Right cardiac atrium (tissue), 5 donors: ENCODE data around the gene ANAPC16. TPM values are rescaled to one million over a fixed set of nuclear protein-coding genes. Genes with fewer than 3 reads are reported as not detected.
A peak's percentile ranks its signal among the peaks of the same experiment; 100 is the strongest.
"Not testable (repeated sequence)": the region's sequence is repeated elsewhere in the genome, so short reads cannot be mapped to it uniquely, and the experiment has no call there.

Source experiments
- ATAC-seq, 2 donors: fragments of 200-7000 bp; cut with Tn5 transposase; one replicate each; pipeline versions ENCODE4 v1.8.0 to v1.9.1; 2020; ENCODE audit warnings: moderate library complexity in 2 of 2, mild to moderate bottlenecking in 1 of 2
- DNase-seq, 3 donors: peaks; one replicate each; pipeline ENCODE4 v3.0.0-alpha.2; 2020
- H3K27ac ChIP-seq: one replicate; pipeline ENCODE4 v1.5.1; 2013; ENCODE audit warnings: mild to moderate bottlenecking, low read length, control low read depth, moderate library complexity
- H3K27me3 ChIP-seq: one replicate; pipeline ENCODE4 v1.6.1; 2013; ENCODE audit not compliant: control insufficient read depth, insufficient read depth
- H3K4me1 ChIP-seq: one replicate; pipeline ENCODE4 v1.6.1; 2013; ENCODE audit warnings: low read length; ENCODE audit not compliant: control insufficient read depth, insufficient read depth
- H3K4me3 ChIP-seq: one replicate; pipeline ENCODE4 v1.5.1; 2013; ENCODE audit warnings: low read length, control low read depth
- H3K9me3 ChIP-seq: one replicate; pipeline ENCODE4 v1.6.1; 2013; ENCODE audit warnings: low read length; ENCODE audit not compliant: control insufficient read depth
- WGBS: extraction: QIAGEN DNeasy Blood & Tissue Kit; methylation state at CpG from one replicate; pipeline ENCODE4 v1.1.7; 2013; 5-methylcytosine and 5-hydroxymethylcytosine counted together
- intact Hi-C, 4 donors: fragments of 100-400 bp; cut with DNase I; formaldehyde crosslinking; loops; one replicate each; pipeline versions ENCODE4 v1.11.0 to v1.14.0; 2022 to 2023
- polyA plus RNA-seq: library from polyadenylated mRNA; stranded (reverse); fragments of 200-250 nt; gene quantifications from one replicate; pipeline ENCODE4 v1.2.3, GENCODE V29; 2013
- total RNA-seq, 4 donors: library from RNA; stranded (reverse); fragmentation: NEBNext Ultra II Directional; extraction: Animal tissue kit (Norgen Biotek cat#: 25700); gene quantifications; one replicate each; pipeline ENCODE4 v1.2.1, GENCODE V29; 2021
- donor health status: healthy with polysubstance abuse.
- donor health status: DM: no; HTN: yes; CAD: no.
- donor health status: DM: no; HTN: no; CAD: no.
- donor health status: DM: no; HTN: yes; CAD: no; lungs with severe emphysema.
- donor health status: DM: yes; HTN: yes; CAD: no.

ANAPC16 gene
- total and polyA plus RNA-seq, 5 donors, result 190 to 287 (median 233) TPM

- no peaks in the 10 kb centered on the region for H3K27me3 ChIP-seq
- no peak overlapping the region for H3K4me3 ChIP-seq
- H3K9me3 ChIP-seq, result no peaks in the 10 kb centered on the region
- peaks cover 39% of the 10 kb centered on the region for H3K4me1 ChIP-seq
- 6% methylated on average over 4 of the region's 4 CpGs for WGBS
- DNase-seq (peak; percentile 81 to 93 (median 83)), ATAC-seq (peak; percentile 78 to 84)
- H3K27ac ChIP-seq, result peak overlapping the region; percentile 75
- intact Hi-C loops, result loop anchor here in 1 of 4 donors (10.0 kb wide), 1 partner anchor 92 kb away; no protein-coding TSS in a partner anchor
These were observed 26.9 kb downstream of the ANAPC16 start for GRCh38 chr10:72242675-72243074.

GRCh38 chr10:72243822-72244437, 28.1 kb downstream of the ANAPC16 start:
- ATAC-seq (peak; percentile 50 to 69), DNase-seq (peak; percentile 68 to 90 (median 79))
- Histone ChIP-seq H3K4me1 (peaks cover 47% of the 10 kb centered on the region), H3K9me3 (no peaks in the 10 kb centered on the region), H3K27ac (peak overlapping the region; percentile 78), H3K27me3 (no peaks in the 10 kb centered on the region), H3K4me3 (no peak overlapping the region)
- WGBS, result 46% methylated on average over 11 of the region's 11 CpGs
- intact Hi-C loops, result loop anchor here in 1 of 4 donors (10.0 kb wide), 1 partner anchor 91 kb away; no protein-coding TSS in a partner anchor

- Histone ChIP-seq H3K27ac (peak overlapping the region; percentile 93), H3K4me3 (no peak overlapping the region), H3K9me3 (no peaks in the 10 kb centered on the region), H3K27me3 (no peaks in the 10 kb centered on the region), H3K4me1 (peaks cover 49% of the 10 kb centered on the region)
- intact Hi-C loops, result loop anchor here in 1 of 4 donors (10.0 kb wide), 1 partner anchor 90 kb away; no protein-coding TSS in a partner anchor
- 50% methylated on average over 5 of the region's 5 CpGs for WGBS
- DNase-seq (no peak), ATAC-seq (no peak)
These were observed 28.8 kb downstream of the ANAPC16 start for GRCh38 chr10:72244573-72245038.

GRCh38 chr10:72245949-72246525, 30.2 kb downstream of the ANAPC16 start:
- intact Hi-C loops, result loop anchor here in 1 of 4 donors (10.0 kb wide), 1 partner anchor 89 kb away; no protein-coding TSS in a partner anchor

GRCh38 chr10:72248468-72249151, 32.8 kb downstream of the ANAPC16 start:
- H3K4me1 ChIP-seq, result peaks cover 55% of the 10 kb centered on the region
- H3K27ac ChIP-seq, result peak overlapping the region; percentile 98
- ATAC-seq, result peak; percentile 88 to 90
- no peak overlapping the region for H3K4me3 ChIP-seq
- 5% methylated on average over 10 of the region's 10 CpGs for WGBS
- no peaks in the 10 kb centered on the region for H3K27me3 ChIP-seq
- H3K9me3 ChIP-seq, result no peaks in the 10 kb centered on the region
- intact Hi-C loops, result loop anchor here in 2 of 4 donors (2.0 to 10.0 kb wide), 2 partner anchors 24 to 86 kb away; partner anchors contain the start of gene DDIT4 (in 1 of the 2)
- DNase-seq, result peak; percentile 89 to 95 (median 92)

More at GRCh38 chr10:72245949-72246525, 30.2 kb downstream of the ANAPC16 start:
- WGBS, result 4% methylated on average over 3 of the region's 3 CpGs
- Histone ChIP-seq H3K4me1 (peaks cover 54% of the 10 kb centered on the region), H3K9me3 (no peaks in the 10 kb centered on the region), H3K4me3 (no peak overlapping the region), H3K27ac (peak overlapping the region; percentile 60), H3K27me3 (no peaks in the 10 kb centered on the region)
- DNase-seq (peak in 1 of 3 donors; percentile 69), ATAC-seq (no peak)

GRCh38 chr10:72249176-72249862, 33.5 kb downstream of the ANAPC16 start:
- not testable (repeated sequence) for DNase-seq, H3K27me3 ChIP-seq, H3K9me3 ChIP-seq, H3K4me3 ChIP-seq, ATAC-seq
- intact Hi-C loops, result loop anchor here in 2 of 4 donors (2.0 to 10.0 kb wide), 2 partner anchors 23 to 85 kb away; partner anchors contain the start of gene DDIT4 (in 1 of the 2)
- H3K4me1 ChIP-seq, result peaks cover 51% of the 10 kb centered on the region
- WGBS, result 84% methylated on average over 17 of the region's 17 CpGs
- H3K27ac ChIP-seq, result peak overlapping the region; percentile 98

- Histone ChIP-seq H3K27me3 (no peaks in the 10 kb centered on the region), H3K27ac (peak overlapping the region; percentile 91), H3K4me1 (peaks cover 44% of the 10 kb centered on the region), H3K9me3 (no peaks in the 10 kb centered on the region), H3K4me3 (no peak overlapping the region)
- 46% methylated on average over 1 of the region's 1 CpG for WGBS
- intact Hi-C loops, result no loop called here
- DNase-seq (peak; percentile 70 to 89 (median 83)), ATAC-seq (peak; percentile 31 to 36)
These were observed 34.9 kb downstream of the ANAPC16 start for GRCh38 chr10:72250666-72251065.

- Histone ChIP-seq H3K4me1 (peaks cover 41% of the 10 kb centered on the region), H3K9me3 (no peaks in the 10 kb centered on the region), H3K4me3 (no peak overlapping the region), H3K27me3 (no peaks in the 10 kb centered on the region), H3K27ac (peak overlapping the region; percentile 20)
- WGBS, result 89% methylated on average over 6 of the region's 6 CpGs
- ATAC-seq (no peak), DNase-seq (no peak)
- intact Hi-C loops, result no loop called here
These were observed 35.8 kb downstream of the ANAPC16 start for GRCh38 chr10:72251635-72252034.

- Histone ChIP-seq H3K27ac (peak overlapping the region; percentile 95), H3K27me3 (no peaks in the 10 kb centered on the region), H3K4me3 (no peak overlapping the region), H3K4me1 (peaks cover 30% of the 10 kb centered on the region), H3K9me3 (no peaks in the 10 kb centered on the region)
- intact Hi-C loops, result no loop called here
- 67% methylated on average over 3 of the region's 3 CpGs for WGBS
- no peak for DNase-seq
- ATAC-seq, result no peak
These were observed 37.2 kb downstream of the ANAPC16 start for GRCh38 chr10:72252972-72253371.

- DNase-seq (no peak), ATAC-seq (no peak)
- H3K4me1 ChIP-seq, result peaks cover 29% of the 10 kb centered on the region
- intact Hi-C loops, result no loop called here
- H3K4me3 ChIP-seq, result no peak overlapping the region
- H3K27me3 ChIP-seq, result no peaks in the 10 kb centered on the region
- 82% methylated on average over 7 of the region's 7 CpGs for WGBS
- no peaks in the 10 kb centered on the region for H3K9me3 ChIP-seq
- H3K27ac ChIP-seq, result peak overlapping the region; percentile 95
These were observed 37.8 kb downstream of the ANAPC16 start for GRCh38 chr10:72253578-72253977.
